Right ventricle myocardium superior (tissue), 1 donor: Measurements from ENCODE around the gene PCSK7. TPM values are rescaled to one million over a fixed set of nuclear protein-coding genes. Genes with fewer than 3 reads are reported as not detected.
"Not testable (repeated sequence)": the region's sequence is repeated elsewhere in the genome, so short reads cannot be mapped to it uniquely, and the experiment has no call there.

Experiments used
- ATAC-seq: fragments of 200-7000 bp; cut with Tn5 transposase; one replicate; pipeline ENCODE4 v1.9.1; 2020; ENCODE audit warnings: mild to moderate bottlenecking; ENCODE audit not compliant: poor library complexity
- DNase-seq: peaks from one replicate; pipeline ENCODE4 v3.0.0-alpha.2; 2020
- intact Hi-C: fragments of 100-400 bp; cut with DNase I; formaldehyde crosslinking; loops from one replicate; pipeline ENCODE4 v1.11.2; 2022
- total RNA-seq: library from RNA; stranded (reverse); fragmentation: NEBNext Ultra II Directional; extraction: Animal tissue kit (Norgen Biotek cat#: 25700); gene quantifications from one replicate; pipeline ENCODE4 v1.2.1, GENCODE V29; 2021
- donor health status: DM: no; HTN: yes; CAD: no; lungs with severe emphysema.

The PCSK7 gene
- total RNA-seq, 1 donor from 2014 or later = 22.3 TPM

DNA sequence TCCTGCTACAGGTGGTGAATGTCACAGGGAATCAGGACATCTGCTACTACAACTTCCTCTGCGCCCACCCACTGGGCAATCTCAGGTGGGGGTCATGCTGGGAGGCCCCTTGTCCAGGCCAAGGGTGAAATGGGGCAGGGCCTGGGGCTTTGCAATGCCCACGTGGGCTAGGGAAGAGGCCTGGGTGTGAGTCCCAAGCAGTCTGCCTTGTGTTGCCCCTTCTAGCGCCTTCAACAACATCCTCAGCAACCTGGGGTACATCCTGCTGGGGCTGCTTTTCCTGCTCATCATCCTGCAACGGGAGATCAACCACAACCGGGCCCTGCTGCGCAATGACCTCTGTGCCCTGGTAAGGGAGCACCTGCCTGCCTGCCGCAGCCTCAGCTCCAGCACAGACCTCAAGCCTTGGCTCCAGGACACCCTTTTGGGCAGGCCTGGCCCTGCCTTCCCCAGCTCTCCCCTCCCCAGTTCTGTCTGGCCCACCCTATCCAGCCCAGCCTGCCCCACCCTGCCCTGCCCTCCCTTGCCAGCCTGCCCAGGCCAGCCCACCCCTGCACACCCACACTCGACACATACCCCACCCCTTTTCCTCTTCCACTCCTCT, 41.8 kb downstream of the PCSK7 start:
- ATAC-seq (no peak), DNase-seq (no peak)
- intact Hi-C loops = no loop called here

DNA sequence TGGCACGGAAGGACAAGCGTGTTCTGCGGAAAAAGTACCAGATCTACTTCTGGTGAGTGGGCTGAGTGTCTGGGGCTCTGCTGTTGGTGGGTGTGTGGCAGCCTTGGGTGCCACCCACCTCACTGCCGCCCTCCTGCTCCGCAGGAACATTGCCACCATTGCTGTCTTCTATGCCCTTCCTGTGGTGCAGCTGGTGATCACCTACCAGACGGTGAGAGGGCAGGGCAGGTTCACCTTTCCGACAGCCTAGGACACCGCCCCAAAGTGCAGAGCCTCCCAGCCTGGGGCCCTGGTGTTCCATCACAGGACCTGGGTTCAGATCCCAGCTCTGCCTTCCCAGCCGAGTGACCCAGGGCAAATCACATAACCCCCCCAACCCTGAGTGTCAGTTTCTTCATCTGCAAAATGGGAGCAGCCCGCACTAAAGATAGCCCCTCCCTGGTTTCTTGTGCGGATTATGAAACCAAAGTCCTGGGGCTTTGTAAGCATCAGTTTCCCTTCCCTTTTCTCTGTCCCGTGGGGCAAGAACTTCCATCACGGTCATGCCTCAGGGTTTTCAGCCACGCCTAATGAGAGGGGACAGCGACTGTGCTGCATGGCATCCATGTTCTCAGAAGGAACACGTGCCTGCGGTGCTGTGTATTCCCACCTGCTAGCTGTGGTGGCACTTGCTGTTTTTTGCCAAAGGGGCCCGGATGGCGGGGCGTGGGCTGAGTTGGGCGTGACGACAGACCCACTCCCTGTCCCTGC, 42.5 kb downstream of the PCSK7 start:
- DNase-seq = no peak
- intact Hi-C loops = no loop called here
- peak; percentile 50 for ATAC-seq

DNA sequence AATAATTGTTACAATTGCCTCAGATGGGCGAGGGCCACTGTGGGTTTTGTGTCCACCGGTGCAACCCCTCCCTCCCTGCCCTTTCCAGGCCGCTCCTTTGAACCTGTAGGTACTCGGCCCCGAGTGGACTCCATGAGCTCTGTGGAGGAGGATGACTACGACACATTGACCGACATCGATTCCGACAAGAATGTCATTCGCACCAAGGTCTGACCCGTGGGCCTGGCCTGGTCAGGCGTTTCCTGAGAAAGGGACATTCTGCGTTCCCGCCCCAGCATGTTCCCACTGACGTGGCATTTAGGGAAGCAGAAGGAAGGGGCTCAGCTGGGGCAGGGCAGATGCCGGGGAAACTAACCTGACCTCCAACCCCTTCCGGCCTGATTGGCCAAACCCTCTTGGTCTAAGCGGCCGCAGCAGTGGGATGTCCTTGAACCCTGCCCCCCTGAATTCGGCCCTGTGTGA, 43.2 kb downstream of the PCSK7 start:
- intact Hi-C loops = no loop called here
- DNase-seq (peak; percentile 69), ATAC-seq (peak; percentile 44)

DNA sequence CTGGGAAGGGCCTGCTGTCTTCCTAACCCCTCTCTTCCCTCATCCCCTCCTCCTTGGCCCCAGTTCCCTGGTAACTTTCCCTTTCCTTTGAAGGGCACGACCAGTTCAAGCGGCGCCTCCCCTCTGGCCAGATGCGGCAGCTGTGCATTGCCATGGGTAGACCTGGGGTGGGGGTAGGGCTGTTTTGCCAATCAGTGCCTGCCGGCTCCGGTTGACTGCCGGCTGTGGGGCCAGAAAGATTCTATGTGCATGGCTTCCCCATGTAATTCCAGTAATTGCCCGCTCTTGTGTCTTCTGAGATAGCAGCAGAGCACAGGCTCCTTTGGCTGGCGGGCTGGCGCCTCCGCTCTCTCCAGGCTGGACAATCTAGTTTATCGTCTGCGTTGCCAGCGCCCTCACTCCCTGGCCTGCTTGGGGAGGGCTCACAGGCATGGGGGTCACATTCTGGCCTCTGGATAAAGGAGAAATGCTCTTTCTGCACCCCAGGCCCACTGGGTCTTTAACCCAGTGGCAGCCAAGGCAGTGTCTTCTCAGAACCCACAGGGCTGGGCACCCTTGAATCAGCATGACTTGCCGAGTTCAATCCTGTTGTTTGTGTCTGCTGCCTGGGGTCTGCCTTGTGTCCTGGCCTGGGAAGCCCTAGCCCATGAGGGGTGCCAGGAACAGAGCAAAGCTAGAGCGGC, 43.9 kb downstream of the PCSK7 start:
- ATAC-seq (no peak), DNase-seq (no peak)
- intact Hi-C loops = no loop called here

DNA sequence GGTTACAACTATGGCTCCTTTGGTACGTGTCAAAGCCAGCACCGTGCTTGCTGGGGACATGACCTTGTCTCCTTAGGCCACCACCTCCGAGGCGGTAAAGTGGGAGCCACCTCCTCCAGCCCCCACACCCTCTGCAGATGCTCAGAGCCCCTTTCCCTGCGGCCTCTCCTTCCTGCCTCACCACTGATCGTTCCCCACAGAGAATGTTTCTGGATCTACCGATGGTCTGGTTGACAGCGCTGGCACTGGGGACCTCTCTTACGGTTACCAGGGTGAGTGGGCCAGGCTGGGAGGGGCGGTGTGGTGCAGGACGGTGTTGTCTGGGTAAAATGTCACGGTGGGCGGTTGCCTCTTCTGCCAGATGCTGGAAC, 44.5 kb downstream of the PCSK7 start:
- no peak for DNase-seq
- intact Hi-C loops = no loop called here
- no peak for ATAC-seq

DNA sequence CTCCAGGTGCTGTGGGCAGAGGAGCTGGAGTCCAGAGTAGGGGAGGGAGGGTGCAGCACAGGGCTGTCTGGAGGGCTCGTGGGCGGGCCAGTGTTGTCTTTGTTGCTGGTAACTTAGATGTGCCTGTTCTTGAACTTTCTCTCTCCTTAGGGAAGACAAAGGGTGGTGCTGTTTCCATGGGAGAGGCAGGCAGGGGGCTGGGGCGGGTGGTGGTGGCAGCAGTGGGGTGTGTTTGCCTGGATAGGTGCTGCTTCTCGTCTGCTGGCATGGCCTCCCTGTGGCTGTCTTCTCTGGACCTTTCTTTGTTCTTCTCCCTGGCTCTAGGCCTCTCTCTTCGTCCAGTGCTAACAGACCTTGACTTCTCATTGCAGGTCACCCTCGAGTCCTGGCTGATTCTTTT, 44.9 kb downstream of the PCSK7 start:
- intact Hi-C loops = no loop called here
- no peak for ATAC-seq
- no peak for DNase-seq

DNA sequence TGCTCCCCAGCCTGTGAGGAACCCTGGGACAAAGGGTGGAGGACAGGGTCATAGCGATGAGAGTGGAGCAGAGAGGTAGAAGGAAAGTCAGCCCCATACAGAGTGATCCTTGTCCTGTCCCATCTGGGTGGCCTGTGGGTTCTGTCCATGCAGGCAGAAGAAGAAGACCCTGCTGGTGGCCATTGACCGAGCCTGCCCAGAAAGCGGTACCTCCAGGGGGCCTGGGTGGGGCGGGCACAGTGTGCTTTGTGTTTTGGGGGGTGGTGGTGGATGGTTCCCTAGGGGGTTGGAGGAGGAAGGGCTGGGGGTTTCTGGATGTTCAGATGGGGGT, 45.5 kb downstream of the PCSK7 start:
- intact Hi-C loops = no loop called here
- DNase-seq (no peak), ATAC-seq (no peak)

DNA sequence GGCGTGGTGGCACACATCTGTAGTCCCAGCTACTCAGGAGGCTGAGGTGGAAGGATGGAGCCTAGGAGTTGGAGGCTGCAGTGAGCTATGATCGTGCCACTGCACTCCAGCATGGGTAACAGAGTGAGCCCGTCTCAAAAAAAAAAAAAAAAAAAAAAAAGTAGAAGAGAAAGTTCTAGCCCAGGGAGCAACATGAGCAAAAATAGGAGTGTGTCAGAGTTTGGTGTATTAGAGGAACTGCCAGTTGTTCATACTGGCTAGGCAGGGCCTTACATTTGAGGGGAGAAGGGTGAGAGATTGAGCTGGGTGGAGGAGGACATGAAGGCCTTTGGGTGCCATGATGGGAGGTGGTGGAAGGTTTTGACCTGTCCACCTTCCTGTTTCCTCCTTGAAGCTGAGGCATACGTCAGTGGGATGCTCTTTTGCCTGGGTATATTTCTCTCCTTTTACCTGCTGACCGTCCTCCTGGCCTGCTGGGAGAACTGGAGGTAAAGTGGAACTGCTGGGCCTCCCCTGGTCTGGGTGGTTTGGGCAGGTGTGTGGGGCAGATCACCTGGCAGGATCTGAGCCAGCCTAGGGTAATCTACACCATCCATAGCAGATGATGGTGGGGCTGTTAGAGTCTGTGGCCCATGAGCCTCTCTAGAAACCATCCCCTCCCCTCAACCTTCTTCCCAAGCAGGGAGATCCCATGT, 46.0 kb downstream of the PCSK7 start:
- intact Hi-C loops = no loop called here
- ATAC-seq = no peak
- no peak for DNase-seq

DNA sequence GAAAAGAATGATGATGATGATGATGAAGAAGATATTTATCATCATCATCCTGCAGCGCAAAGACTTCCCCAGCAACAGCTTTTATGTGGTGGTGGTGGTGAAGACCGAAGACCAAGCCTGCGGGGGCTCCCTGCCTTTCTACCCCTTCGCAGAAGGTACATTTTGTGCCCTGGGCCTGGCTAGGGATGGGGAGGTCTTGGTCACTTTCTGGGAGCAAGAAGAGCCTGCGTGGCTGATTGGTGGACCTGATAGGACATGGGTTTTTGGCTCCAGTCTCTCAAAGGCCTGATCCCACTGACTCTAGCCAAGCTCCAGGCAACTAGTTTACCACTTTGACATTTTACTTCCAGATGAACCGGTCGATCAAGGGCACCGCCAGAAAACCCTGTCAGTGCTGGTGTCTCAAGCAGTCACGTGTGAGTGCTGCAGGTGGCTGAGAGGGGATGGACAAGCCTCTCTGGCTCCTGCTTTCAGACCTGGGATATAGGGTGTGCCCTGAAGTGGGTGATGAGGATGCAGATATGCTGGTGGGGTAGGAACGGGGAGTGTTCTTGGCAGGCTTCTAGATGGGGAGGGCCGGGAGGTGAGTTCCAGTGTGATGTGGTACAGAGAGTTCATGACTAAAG, 48.0 kb downstream of the PCSK7 start:
- no peak for DNase-seq
- no peak for ATAC-seq
- intact Hi-C loops = loop anchor here (5.0 kb wide), 1 partner anchor 38 kb away; no protein-coding TSS in a partner anchor

DNA sequence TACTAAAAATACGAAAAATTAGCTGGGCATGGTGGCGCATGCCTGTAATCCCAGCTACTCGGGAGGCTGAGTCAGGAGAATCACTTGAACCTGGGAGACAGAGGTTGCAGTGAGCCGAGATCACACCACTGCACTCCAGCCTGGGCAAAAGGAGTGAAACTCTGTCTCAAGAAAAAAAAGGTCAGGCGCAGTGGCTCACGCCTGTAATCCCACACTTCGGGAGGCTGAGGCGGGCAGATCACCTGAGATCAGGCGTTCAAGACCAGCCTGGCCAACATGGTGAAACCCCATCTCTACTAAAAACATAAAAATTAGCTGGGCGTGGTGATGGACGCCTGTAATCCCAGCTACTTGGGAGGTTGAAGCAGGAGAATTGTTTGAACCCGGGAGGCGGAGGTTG, 48.7 kb downstream of the PCSK7 start:
- not testable (repeated sequence) for DNase-seq, ATAC-seq
- intact Hi-C loops = loop anchor here (5.0 kb wide), 1 partner anchor 39 kb away; no protein-coding TSS in a partner anchor

DNA sequence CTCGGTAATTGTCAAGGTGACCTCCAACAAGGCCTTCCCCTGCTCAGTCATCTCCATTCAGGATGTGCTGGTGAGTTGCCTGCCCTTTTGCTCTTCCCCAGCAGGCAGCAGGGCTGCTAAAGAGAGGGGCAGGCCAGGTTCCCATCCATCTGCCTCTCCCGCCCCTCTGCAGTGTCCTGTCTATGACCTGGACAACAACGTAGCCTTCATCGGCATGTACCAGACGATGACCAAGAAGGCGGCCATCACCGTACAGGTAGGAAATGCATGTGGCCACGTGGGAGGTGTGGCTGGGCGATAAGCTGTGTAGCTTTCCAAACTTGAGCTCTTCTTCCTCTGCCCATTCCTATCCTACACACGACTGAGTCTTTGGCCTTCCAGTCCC, 49.3 kb downstream of the PCSK7 start:
- intact Hi-C loops = loop anchor here (5.0 kb wide), 1 partner anchor 40 kb away; no protein-coding TSS in a partner anchor
- no peak for DNase-seq
- no peak for ATAC-seq

DNA sequence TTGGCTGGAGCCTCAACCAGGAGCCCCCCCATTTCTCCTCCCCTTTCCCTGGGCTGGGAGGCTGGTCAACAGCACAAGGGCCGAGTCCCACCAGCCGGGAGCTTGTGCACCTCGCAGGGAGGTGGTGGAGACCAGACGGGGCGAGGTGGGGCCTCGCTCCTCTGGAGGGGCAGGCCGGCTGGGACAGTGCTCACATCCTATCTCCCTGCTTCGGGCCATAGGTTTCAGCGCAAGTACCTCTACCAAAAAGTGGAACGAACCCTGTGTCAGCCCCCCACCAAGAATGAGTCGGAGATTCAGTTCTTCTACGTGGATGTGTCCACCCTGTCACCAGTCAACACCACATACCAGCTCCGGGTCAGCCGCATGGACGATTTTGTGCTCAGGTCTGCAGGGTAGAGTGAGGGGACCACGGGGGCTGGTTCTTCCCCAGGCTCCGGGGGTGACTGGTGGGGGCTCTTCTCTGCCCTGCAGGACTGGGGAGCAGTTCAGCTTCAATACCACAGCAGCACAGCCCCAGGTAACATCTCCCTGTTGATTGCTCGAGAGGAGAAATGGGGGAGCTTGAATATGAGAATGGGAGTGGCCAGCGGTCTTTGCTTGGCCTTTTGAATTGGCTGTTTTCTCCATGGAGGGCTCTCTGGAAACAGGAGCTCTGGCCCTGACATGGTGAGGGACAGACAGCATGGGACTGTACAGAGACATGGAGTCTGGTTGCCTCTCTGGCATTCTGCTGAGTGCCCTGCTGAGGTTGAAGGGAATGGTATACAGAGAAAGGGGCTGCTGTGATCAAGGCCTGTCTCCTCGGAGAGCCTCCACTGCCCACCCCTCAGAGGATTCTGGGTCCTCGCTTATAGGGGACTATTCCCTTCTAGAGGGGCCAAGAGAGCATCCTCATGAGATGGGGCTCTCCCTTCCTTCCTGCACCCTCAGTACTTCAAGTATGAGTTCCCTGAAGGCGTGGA, 50.0 kb downstream of the PCSK7 start:
- DNase-seq = no peak
- intact Hi-C loops = loop anchor here (5.0 kb wide), 1 partner anchor 40 kb away; no protein-coding TSS in a partner anchor
- ATAC-seq = no peak

DNA sequence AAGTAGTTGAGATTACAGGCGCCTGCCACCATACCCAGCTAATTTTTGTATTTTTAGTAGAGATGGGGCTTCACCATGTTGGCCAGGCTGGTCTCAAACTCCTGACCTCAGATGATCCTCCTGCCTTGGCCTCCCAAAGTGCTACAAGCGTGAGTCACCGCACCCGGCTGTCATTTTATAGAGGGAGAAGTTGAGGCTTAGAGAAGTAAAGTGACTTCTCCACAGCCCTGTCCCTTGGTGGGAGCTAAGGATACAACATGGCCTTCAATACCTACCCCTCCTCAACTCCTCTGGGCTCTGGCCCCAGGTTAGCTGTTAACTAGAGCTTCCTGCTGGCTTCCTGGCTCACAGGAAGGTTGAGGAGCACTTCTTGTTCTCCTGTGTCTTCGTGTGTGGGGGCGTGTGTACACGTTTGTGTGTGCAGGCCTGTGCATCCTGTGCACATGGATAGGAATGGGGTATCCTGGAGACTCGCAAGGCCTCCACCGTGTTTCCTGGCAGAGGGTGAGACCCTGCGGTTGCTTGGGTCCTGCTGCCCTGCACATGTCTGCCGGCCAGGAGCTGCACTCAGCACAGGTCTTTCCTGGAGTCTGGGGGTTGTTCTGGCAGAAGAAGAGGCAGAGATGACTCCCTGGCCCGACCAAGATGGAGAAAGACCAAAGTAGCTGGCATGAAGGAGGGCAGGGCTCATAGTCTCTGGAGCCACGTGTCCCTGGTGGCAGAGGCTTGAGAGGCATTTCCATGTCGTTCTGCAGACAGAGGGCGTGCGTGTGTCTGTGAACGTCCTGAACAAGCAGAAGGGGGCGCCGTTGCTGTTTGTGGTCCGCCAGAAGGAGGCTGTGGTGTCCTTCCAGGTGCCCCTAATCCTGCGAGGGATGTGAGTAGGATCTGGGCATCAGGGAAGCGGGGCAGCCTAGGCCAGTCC, 51.0 kb downstream of the PCSK7 start:
- DNase-seq = peak; percentile 83
- intact Hi-C loops = loop anchor here (5.0 kb wide), 1 partner anchor 41 kb away; no protein-coding TSS in a partner anchor
- peak; percentile 10 for ATAC-seq

DNA sequence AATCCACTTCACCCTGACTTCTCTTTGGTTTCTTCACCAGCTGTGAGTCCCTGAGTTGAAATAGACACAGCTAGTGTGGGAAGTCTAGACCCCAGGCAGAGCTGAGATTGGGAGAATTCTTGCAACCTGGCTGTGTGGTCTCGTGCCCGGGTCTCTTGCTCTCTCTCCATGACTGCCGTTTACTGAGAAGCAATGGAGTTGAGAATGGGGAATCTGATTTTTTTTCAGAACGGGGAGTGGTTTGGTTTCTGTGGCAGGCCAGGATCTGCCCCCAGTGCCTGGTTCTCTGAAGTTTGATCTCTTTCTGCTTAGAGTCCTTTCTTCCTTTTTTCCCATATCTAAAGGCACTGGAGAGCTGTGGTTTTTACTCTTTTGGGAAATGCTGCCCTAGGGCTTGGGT, 51.9 kb downstream of the PCSK7 start:
- ATAC-seq (no peak), DNase-seq (no peak)
- intact Hi-C loops = loop anchor here (5.0 kb wide), 1 partner anchor 42 kb away; no protein-coding TSS in a partner anchor

DNA sequence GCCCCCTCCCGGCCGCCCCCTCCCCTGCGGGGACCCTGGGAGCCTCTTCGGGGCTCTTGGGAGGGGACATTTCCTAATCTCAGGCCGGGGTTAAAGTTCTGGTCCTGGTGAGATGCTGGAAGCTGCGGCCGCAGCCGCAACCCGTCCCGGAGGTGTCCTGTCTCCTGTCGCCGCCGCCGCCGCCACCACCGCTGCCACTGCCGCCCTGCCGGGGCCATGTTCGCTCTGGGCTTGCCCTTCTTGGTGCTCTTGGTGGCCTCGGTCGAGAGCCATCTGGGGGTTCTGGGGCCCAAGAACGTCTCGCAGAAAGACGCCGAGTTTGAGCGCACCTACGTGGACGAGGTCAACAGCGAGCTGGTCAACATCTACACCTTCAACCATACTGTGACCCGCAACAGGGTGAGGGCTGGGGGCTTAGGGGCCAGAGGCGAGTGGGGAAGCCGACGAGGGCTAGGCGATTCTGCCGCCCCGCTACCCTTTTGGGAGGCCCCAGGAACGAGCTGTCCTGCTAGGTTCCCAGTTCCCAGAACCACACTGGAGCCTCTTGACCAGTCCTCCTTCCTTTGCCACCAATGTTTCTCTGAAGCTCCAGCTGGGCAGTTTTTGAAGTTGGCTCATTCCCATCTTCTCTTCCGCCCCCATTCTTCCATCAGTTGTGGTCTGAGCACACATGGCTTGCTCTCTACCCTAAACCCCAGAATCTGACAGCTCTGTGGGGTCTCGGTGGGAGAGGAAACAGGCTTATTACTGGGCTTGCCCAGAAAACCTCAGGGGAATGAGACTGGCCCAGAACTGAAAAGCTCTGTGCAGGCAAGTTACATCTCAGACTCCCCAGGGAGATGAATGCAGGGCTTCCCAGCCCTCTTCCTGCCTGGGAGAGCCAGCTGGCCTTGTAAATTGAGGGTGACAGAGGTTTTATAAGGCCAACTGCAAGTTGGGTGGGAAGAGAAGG, 52.5 kb downstream of the PCSK7 start:
- peak; percentile 69 for DNase-seq
- peak; percentile 59 for ATAC-seq
- intact Hi-C loops = no loop called here
